ENCODE data around the gene ALDH18A1. TPM values are rescaled to one million over a fixed set of nuclear protein-coding genes. Genes with fewer than 3 reads are reported as not detected.

Gene ALDH18A1
- total RNA-seq, 1 experiment from 2014 or later: 56.6 TPM

GRCh38 chr10:95556994-95557767 is 99.3 kb downstream of the ALDH18A1 start:
- no peak for DNase-seq (ENCODE audit: low read depth)

Other genes with a start within 250 kb of the ALDH18A1 start
- gene SORBS1, start 95.3 kb downstream of the ALDH18A1 start, total RNA-seq (2014; rRNA removed; shearing (Covaris generic)): 4.9 and 5.4 TPM in 2 replicates
- gene TCTN3, start 37.2 kb upstream of the ALDH18A1 start, total RNA-seq (2014; rRNA removed; shearing (Covaris generic)): 16.9 and 25.2 TPM in 2 replicates
- 0.06 and 0.17 TPM in 2 replicates for gene ENTPD1, start 99.5 kb upstream of the ALDH18A1 start, total RNA-seq (2014; rRNA removed; shearing (Covaris generic))